Measurements from ENCODE around the gene TEX2. TPM values are rescaled to one million over a fixed set of nuclear protein-coding genes. Genes with fewer than 3 reads are reported as not detected.
A peak's percentile ranks its signal among the peaks of the same experiment; 100 is the strongest.

TEX2 gene
- total and polyA plus RNA-seq, 2 experiments from 2014 or later: 7.5 to 17.7 TPM

GRCh38 chr17:64269687-64270649 lies 6.9 kb upstream of the TEX2 start:
- H3K4me1 ChIP-seq (ENCODE audit: insufficient read depth): no peaks in the 10 kb centered on the region; the same call in 1 of the 2 replicates
- no peak for TF ChIP-seq CREB1 (CRISPR knock-in tag; IDR thresholded peaks at IDR 0.05; ENCODE audit: low read depth)
- no peak for TF ChIP-seq NANOG (IDR thresholded peaks at IDR 0.05; ENCODE audit: borderline replicate concordance)
- TF ChIP-seq POLR2AphosphoS5 (IDR thresholded peaks at IDR 0.05; ENCODE audit: low read depth): no peak
- TF ChIP-seq REST (IDR thresholded peaks at IDR 0.05; ENCODE audit: unreplicated experiment): no peak
- no peak for TF ChIP-seq JUNB (IDR thresholded peaks at IDR 0.05; ENCODE audit: unreplicated experiment)
- TF ChIP-seq, protein P1, sequence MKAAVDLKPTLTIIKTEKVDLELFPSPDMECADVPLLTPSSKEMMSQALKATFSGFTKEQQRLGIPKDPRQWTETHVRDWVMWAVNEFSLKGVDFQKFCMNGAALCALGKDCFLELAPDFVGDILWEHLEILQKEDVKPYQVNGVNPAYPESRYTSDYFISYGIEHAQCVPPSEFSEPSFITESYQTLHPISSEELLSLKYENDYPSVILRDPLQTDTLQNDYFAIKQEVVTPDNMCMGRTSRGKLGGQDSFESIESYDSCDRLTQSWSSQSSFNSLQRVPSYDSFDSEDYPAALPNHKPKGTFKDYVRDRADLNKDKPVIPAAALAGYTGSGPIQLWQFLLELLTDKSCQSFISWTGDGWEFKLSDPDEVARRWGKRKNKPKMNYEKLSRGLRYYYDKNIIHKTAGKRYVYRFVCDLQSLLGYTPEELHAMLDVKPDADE (IDR thresholded peaks at IDR 0.05): no peak
- no peak overlapping the region for H3K4me2 ChIP-seq
- Mint-ChIP-seq H3K27me3 (ENCODE audit: insufficient read depth, low read depth, poor library complexity) (peaks cover 3% of the 10 kb centered on the region), H3K36me3 (ENCODE audit: low read depth) (no peaks in the 10 kb centered on the region), H3K27ac (no peak overlapping the region), H3K4me1 (peaks cover 4% of the 10 kb centered on the region; the same call in 1 of the 3 replicates), H3K4me3 (no peak overlapping the region), H3K9me3 (peaks cover 3% of the 10 kb centered on the region; the same call in 1 of the 3 replicates)
- no peaks in the 10 kb centered on the region for H3K27me3 ChIP-seq (ENCODE audit: insufficient read depth)
- no peaks in the 10 kb centered on the region for H3K36me3 ChIP-seq (ENCODE audit: insufficient read depth)
- no peak overlapping the region for H3K4me3 ChIP-seq
- DNase-seq (ENCODE audit: low spot score): no peak
- H3K9me2 ChIP-seq (ENCODE audit: insufficient read depth): peaks cover 4% of the 10 kb centered on the region; the same call in 1 of the 2 replicates
- H2AFZ ChIP-seq: peak overlapping the region; percentile 43; the same call in 1 of the 2 replicates
- ATAC-seq: peak; percentile 35
- H3K79me2 ChIP-seq (replicated peaks; ENCODE audit: insufficient read depth): no peaks in the 10 kb centered on the region
- H3K27ac ChIP-seq (ENCODE audit: low read depth): no peak overlapping the region
- no peaks in the 10 kb centered on the region for H4K20me1 ChIP-seq (replicated peaks; ENCODE audit: insufficient read depth)
- H3F3A ChIP-seq (replicated peaks; ENCODE audit: low read depth): no peaks in the 10 kb centered on the region

DNA sequence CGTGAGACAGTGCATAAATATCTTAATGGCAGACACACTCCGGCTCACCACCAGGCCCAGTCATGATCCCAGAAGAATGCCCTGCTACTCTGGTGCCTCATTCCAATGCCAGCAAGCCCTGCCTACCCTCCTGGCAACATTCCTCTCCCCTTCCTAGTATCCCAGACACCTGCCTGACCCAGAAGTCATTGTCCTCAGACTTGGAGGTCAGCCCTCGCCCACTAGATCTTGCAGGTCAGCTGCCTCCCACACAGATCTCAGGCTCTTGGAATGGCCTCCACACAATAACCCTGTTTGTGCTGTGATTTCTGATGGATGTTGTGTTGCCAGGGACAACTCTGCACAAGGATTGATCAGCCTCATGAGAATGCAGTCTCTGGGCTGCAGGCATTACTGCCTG lies 1.8 kb upstream of the TEX2 start:
- no peak overlapping the region for H3K27ac Mint-ChIP-seq
- H3K27ac ChIP-seq (ENCODE audit: low read depth): no peak overlapping the region
- TF ChIP-seq EZH2 (IDR thresholded peaks at IDR 0.05; ENCODE audit: low read depth, unreplicated experiment) (no peak), REST (IDR thresholded peaks at IDR 0.05; ENCODE audit: unreplicated experiment) (no peak), ZNF114 (CRISPR knock-in tag; IDR thresholded peaks at IDR 0.05) (no peak)

More for the DNA sequence above, 1.8 kb upstream of the TEX2 start:
- Histone ChIP-seq H3K4me3 (no peak overlapping the region), H3K4me1 (ENCODE audit: insufficient read depth) (peaks cover 11% of the 10 kb centered on the region; the same call in 1 of the 2 replicates), H3F3A (replicated peaks; ENCODE audit: low read depth) (0 out of 2 replicates have a peak, but pooled peaks cover 2% of the 10 kb centered on the region), H3K4me2 (no peak overlapping the region), H3K27me3 (ENCODE audit: insufficient read depth) (peaks cover 26% of the 10 kb centered on the region), H3K36me3 (ENCODE audit: insufficient read depth) (no peaks in the 10 kb centered on the region), H4K20me1 (replicated peaks; ENCODE audit: insufficient read depth) (peaks cover 15% of the 10 kb centered on the region), H3K9me2 (ENCODE audit: insufficient read depth) (peaks cover 4% of the 10 kb centered on the region; the same call in 1 of the 2 replicates), H2AFZ (no peak overlapping the region), H3K79me2 (replicated peaks; ENCODE audit: insufficient read depth) (peaks cover 22% of the 10 kb centered on the region)
- peaks cover 26% of the 10 kb centered on the region for H3K27me3 Mint-ChIP-seq (ENCODE audit: insufficient read depth, low read depth, poor library complexity)
- H3K36me3 Mint-ChIP-seq (ENCODE audit: low read depth): no peaks in the 10 kb centered on the region; the same call in 2 of the 3 replicates
- ATAC-seq (no peak), DNase-seq (ENCODE audit: low spot score) (no peak)
- peaks cover 12% of the 10 kb centered on the region for H3K4me1 Mint-ChIP-seq
- H3K9me3 Mint-ChIP-seq: no peaks in the 10 kb centered on the region
- no peak overlapping the region for H3K4me3 Mint-ChIP-seq
